Measurements from ENCODE around the gene NAGPA. TPM values are rescaled to one million over a fixed set of nuclear protein-coding genes. Genes with fewer than 3 reads are reported as not detected.

NAGPA gene
- total RNA-seq, 4 donors from 2014 or later, result 26.0 to 46.8 (median 30.8) TPM

GRCh38 chr16:5019775-5020174, 14.0 kb downstream of the NAGPA start:
- intact Hi-C loops (cut with DNase I), result no loop called here
- H3K27me3 ChIP-seq, result no peaks in the 10 kb centered on the region
- whole genome bisulfite sequencing, 2 donors, result 74 to 78% methylated on average over 6 of the region's 6 CpGs
- H3K36me3 ChIP-seq, result no peaks in the 10 kb centered on the region
- H3K9me3 ChIP-seq, result no peaks in the 10 kb centered on the region
- no peak overlapping the region for H3K4me3 ChIP-seq (replicated peaks in 1 of 3)
- no peak for TF ChIP-seq CTCF (IDR thresholded peaks at IDR 0.05)
- no peak for TF ChIP-seq POLR2A (IDR thresholded peaks at IDR 0.05)
- no peak overlapping the region for H3K27ac ChIP-seq
- H3K4me1 ChIP-seq, result no peaks in the 10 kb centered on the region
- DNase-seq, result no peak

- TF ChIP-seq POLR2A (IDR thresholded peaks at IDR 0.05), result no peak
- TF ChIP-seq CTCF (IDR thresholded peaks at IDR 0.05), result no peak
- Histone ChIP-seq H3K36me3 (no peaks in the 10 kb centered on the region), H3K4me1 (no peaks in the 10 kb centered on the region), H3K9me3 (no peaks in the 10 kb centered on the region), H3K4me3 (replicated peaks in 1 of 3) (no peak overlapping the region), H3K27me3 (no peaks in the 10 kb centered on the region), H3K27ac (no peak overlapping the region)
- no peak for DNase-seq
- intact Hi-C loops (cut with DNase I), result no loop called here
- WGBS, 2 donors, result 37 to 40% methylated on average over 9 of the region's 9 CpGs
Measured at GRCh38 chr16:5018793-5019192, 14.9 kb downstream of the NAGPA start.

GRCh38 chr16:5017678-5017969, 16.1 kb downstream of the NAGPA start:
- Histone ChIP-seq H3K4me3 (replicated peaks in 1 of 3) (no peak overlapping the region), H3K27ac (no peak overlapping the region), H3K27me3 (no peaks in the 10 kb centered on the region), H3K9me3 (no peaks in the 10 kb centered on the region), H3K36me3 (no peaks in the 10 kb centered on the region), H3K4me1 (no peaks in the 10 kb centered on the region)
- intact Hi-C loops (cut with DNase I), result no loop called here
- WGBS, 2 donors, result 76 to 83% methylated on average over 5 of the region's 5 CpGs
- no peak for DNase-seq
- TF ChIP-seq POLR2A (IDR thresholded peaks at IDR 0.05) (no peak), CTCF (IDR thresholded peaks at IDR 0.05) (no peak)

GRCh38 chr16:5016967-5017677, 16.6 kb downstream of the NAGPA start:
- no peaks in the 10 kb centered on the region for H3K4me1 ChIP-seq
- no peak overlapping the region for H3K27ac ChIP-seq
- H3K4me3 ChIP-seq (replicated peaks in 1 of 3), result no peak overlapping the region
- no peaks in the 10 kb centered on the region for H3K36me3 ChIP-seq
- no peak for DNase-seq
- intact Hi-C loops (cut with DNase I), result no loop called here
- no peaks in the 10 kb centered on the region for H3K9me3 ChIP-seq
- no peaks in the 10 kb centered on the region for H3K27me3 ChIP-seq
- no peak for TF ChIP-seq POLR2A (IDR thresholded peaks at IDR 0.05)
- no peak for TF ChIP-seq CTCF (IDR thresholded peaks at IDR 0.05)
- 66 to 71% methylated on average over 6 of the region's 6 CpGs for WGBS, 2 donors

GRCh38 chr16:5015887-5016286, 17.8 kb downstream of the NAGPA start:
- Histone ChIP-seq H3K27me3 (no peaks in the 10 kb centered on the region), H3K4me3 (replicated peaks in 1 of 3) (no peak overlapping the region), H3K4me1 (no peaks in the 10 kb centered on the region), H3K27ac (no peak overlapping the region), H3K9me3 (no peaks in the 10 kb centered on the region), H3K36me3 (no peaks in the 10 kb centered on the region)
- 84 to 86% methylated on average over 4 of the region's 4 CpGs for WGBS, 2 donors
- no peak for TF ChIP-seq POLR2A (IDR thresholded peaks at IDR 0.05)
- TF ChIP-seq CTCF (IDR thresholded peaks at IDR 0.05), result no peak
- intact Hi-C loops (cut with DNase I), result no loop called here
- DNase-seq, result no peak

Data from thyroid gland (tissue), 4 donors.